Glutamatergic neuron (in vitro differentiated cells): ENCODE measurements around the gene PDLIM3. TPM values are rescaled to one million over a fixed set of nuclear protein-coding genes. Genes with fewer than 3 reads are reported as not detected.
A peak's percentile ranks its signal among the peaks of the same experiment; 100 is the strongest.

Experiments
- DNase-seq: peaks from one replicate; pipeline ENCODE4 v3.0.0; 2022
- H3K27ac Mint-ChIP-seq: one replicate; pipeline ENCODE4 v1.8.0; 2020; ENCODE audit warnings: mild to moderate bottlenecking, mixed read lengths, inconsistent platforms; ENCODE audit not compliant: unreplicated experiment
- H3K27me3 Mint-ChIP-seq: one replicate; pipeline ENCODE4 v1.8.0; 2020; ENCODE audit warnings: mild to moderate bottlenecking, moderate library complexity, mixed read lengths, inconsistent platforms; ENCODE audit not compliant: unreplicated experiment
- H3K36me3 Mint-ChIP-seq: one replicate; pipeline ENCODE4 v1.8.0; 2020; ENCODE audit warnings: mild to moderate bottlenecking, mixed read lengths, inconsistent platforms; ENCODE audit not compliant: unreplicated experiment
- H3K4me1 Mint-ChIP-seq: one replicate; pipeline ENCODE4 v1.8.0; 2020; ENCODE audit warnings: mild to moderate bottlenecking, low read depth, mixed read lengths, inconsistent platforms; ENCODE audit not compliant: unreplicated experiment
- H3K4me3 Mint-ChIP-seq: one replicate; pipeline ENCODE4 v1.8.0; 2020; ENCODE audit warnings: mild to moderate bottlenecking, mixed read lengths, inconsistent platforms; ENCODE audit not compliant: unreplicated experiment
- H3K9me3 Mint-ChIP-seq: one replicate; pipeline ENCODE4 v1.8.0; 2020; ENCODE audit warnings: mild to moderate bottlenecking, moderate library complexity, mixed read lengths, inconsistent platforms; ENCODE audit not compliant: unreplicated experiment
- total RNA-seq: library from RNA; stranded (reverse); fragmentation: NEBNext Ultra II Directional; extraction: Animal tissue kit (Norgen Biotek cat#: 25700); gene quantifications from one replicate; pipeline ENCODE4 v1.2.1, GENCODE V29; 2021; ENCODE audit not compliant: unreplicated experiment
- TF ChIP-seq, protein P1 (sequence below): fragments of 200-600 bp; sonication (generic); IDR thresholded peaks from one replicate; pipeline ENCODE4 v1.5.0; 2021; ENCODE audit not compliant: partially characterized antibody, unreplicated experiment

Gene PDLIM3
- total RNA-seq, 1 donor from 2014 or later = 262 TPM

DNA sequence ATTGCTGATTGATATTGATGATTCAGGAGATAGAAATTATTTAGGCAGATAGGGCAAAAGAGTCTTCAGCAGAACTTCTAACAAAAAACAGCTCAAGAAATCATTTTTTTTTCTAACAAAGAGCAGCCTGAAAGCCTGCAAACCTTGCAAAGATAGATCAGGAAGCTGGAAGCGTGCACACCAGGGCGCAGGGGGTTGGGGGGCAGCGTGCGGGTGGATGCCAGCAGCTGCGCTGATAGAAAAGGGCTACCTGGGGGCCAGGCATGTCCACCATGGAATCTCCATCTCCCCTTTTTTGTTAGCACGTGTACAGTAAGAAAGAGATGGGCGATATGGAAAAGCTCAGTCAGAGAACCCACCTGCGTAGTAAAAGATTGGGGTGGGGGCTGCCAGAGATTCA is 62.1 kb downstream of the PDLIM3 start:
- H3K9me3 Mint-ChIP-seq = peaks cover 2% of the 10 kb centered on the region
- peaks cover 2% of the 10 kb centered on the region for H3K4me1 Mint-ChIP-seq
- H3K27me3 Mint-ChIP-seq = peaks cover 7% of the 10 kb centered on the region
- no peak for DNase-seq
- no peak overlapping the region for H3K4me3 Mint-ChIP-seq
- TF ChIP-seq, protein P1, sequence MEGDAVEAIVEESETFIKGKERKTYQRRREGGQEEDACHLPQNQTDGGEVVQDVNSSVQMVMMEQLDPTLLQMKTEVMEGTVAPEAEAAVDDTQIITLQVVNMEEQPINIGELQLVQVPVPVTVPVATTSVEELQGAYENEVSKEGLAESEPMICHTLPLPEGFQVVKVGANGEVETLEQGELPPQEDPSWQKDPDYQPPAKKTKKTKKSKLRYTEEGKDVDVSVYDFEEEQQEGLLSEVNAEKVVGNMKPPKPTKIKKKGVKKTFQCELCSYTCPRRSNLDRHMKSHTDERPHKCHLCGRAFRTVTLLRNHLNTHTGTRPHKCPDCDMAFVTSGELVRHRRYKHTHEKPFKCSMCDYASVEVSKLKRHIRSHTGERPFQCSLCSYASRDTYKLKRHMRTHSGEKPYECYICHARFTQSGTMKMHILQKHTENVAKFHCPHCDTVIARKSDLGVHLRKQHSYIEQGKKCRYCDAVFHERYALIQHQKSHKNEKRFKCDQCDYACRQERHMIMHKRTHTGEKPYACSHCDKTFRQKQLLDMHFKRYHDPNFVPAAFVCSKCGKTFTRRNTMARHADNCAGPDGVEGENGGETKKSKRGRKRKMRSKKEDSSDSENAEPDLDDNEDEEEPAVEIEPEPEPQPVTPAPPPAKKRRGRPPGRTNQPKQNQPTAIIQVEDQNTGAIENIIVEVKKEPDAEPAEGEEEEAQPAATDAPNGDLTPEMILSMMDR = no peak
- peaks cover 9% of the 10 kb centered on the region for H3K36me3 Mint-ChIP-seq
- no peak overlapping the region for H3K27ac Mint-ChIP-seq

DNA sequence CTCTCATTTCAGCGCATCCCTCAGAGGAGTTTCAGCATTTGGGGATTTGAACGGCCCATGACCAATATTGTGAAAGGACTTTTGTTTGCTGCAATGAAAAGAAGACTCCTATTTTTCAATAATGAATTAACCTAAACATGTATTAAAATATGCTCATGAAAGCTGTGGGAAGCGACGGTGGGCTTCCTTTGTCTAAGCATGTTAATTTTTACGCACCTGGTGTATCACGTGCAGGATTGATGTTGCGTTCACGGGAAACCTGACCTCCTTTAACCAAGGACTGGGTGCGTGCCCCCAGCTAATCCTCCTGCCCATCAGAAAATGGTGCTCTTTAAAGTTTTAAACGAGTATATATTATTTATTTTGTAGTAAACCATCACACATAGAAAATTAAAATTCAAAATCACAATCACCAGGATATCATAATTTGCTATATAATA is 63.2 kb downstream of the PDLIM3 start:
- Mint-ChIP-seq H3K36me3 (peaks cover 9% of the 10 kb centered on the region), H3K27ac (peak overlapping the region; percentile 45), H3K4me3 (peak overlapping the region; percentile 86), H3K4me1 (peaks cover 2% of the 10 kb centered on the region), H3K27me3 (peaks cover 5% of the 10 kb centered on the region), H3K9me3 (peaks cover 2% of the 10 kb centered on the region)
- DNase-seq = no peak
- TF ChIP-seq, protein P1 = no peak

DNA sequence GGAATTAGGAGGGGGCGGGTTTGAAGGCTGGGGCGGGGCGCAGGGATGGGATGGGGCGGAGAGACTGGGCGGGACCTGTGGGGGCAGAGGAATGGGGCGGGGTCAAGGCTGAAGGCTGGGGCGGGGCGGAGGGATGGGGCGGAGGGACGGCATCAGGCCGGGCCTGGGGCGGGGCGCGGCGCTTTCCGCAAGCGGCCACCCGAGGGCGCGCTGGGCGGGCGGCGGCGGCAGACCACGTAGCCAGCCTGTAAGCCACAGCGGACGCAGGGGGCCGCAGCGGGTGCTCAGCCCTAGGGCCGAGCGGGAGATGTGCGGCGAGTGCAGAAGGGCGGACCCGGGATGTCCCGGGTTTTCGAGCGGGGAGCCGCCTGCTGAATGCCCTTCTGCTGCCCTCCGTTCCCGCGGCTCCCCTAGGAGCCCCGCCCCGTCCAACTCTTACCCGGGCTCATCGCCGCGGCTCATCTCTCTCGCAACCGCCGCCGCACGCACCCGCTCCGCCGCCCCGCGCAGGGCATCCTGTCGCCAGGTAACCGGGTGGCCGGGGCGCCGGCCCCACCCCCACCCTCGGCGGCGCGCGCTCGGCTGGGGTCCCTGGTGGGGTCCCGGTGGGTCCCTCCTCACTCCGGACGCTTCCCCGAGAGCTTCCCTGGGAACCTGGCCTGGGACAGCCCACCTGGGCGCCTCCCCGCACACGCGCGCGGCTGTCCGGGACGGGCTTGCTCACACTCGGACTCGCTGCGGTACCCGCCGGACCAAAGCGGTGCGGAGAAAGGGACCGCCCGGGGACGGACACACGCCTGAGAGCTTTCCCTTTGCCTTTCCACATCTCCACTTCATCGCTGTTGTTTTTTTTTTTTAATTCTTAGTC is 63.8 kb downstream of the PDLIM3 start, which contains the start of gene CCDC110:
TSS of gene CCDC110 (minus strand) at position 499 of the 868 bp plus-strand sequence. CDS start at position 449, 50 bp downstream.
- Mint-ChIP-seq H3K36me3 (peaks cover 9% of the 10 kb centered on the region), H3K4me1 (peaks cover 2% of the 10 kb centered on the region), H3K27me3 (peaks cover 5% of the 10 kb centered on the region), H3K9me3 (peaks cover 2% of the 10 kb centered on the region), H3K4me3 (peak within 1 kb of the TSS; percentile 86), H3K27ac (peak within 1 kb of the TSS; percentile 60)
- DNase-seq = peak; percentile 98
- TF ChIP-seq, protein P1 = peak; percentile 53

DNA sequence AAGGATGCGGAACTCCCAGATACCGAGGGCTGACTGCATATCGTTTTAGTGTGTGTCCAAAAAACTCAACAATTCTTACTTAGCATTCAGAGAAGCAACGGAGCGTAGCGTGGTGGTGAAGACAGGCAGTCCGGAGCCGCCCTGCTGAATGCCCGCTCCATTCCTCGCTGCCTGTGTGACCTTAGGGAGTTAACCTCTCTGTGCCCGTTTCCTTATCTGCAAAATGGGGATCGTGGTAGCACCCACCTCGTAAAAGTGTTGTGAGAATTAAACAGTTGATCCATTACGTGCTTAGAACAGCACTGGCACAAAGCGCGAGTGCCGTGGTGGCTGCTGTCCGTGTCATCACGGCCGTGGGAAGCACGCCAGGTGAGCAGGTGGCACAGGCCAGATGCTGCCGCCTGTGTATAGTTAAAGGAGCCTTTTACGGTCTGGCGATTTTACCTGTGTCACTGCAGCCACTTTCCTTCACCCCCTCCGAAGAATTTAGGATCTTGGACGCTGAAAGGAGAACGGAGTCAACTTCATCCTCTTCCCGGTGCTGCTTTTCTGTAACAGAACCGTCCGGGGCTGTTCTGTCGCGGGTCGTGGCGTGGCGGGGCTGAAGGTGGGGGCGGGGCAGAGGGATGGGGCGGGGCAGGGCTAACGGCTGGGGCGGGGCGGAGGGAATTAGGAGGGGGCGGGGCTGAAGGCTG is 64.7 kb downstream of the PDLIM3 start:
- peaks cover 3% of the 10 kb centered on the region for H3K4me1 Mint-ChIP-seq
- peak overlapping the region; percentile 60 for H3K27ac Mint-ChIP-seq
- peaks cover 3% of the 10 kb centered on the region for H3K9me3 Mint-ChIP-seq
- peaks cover 5% of the 10 kb centered on the region for H3K27me3 Mint-ChIP-seq
- TF ChIP-seq, protein P1 = no peak
- peak overlapping the region; percentile 83 for H3K4me3 Mint-ChIP-seq
- peak; percentile 28 for DNase-seq
- peaks cover 9% of the 10 kb centered on the region for H3K36me3 Mint-ChIP-seq
